H1 (cell line): ENCODE results near the gene FECH. TPM values are rescaled to one million over a fixed set of nuclear protein-coding genes. Genes with fewer than 3 reads are reported as not detected.

Experiments
- TCF12 ChIP-seq: IDR thresholded peaks from 2 replicates; pipeline ENCODE4 v1.6.1; 2011; ENCODE audit warnings: low read depth, mild to moderate bottlenecking, low read length
- TEAD4 ChIP-seq: IDR thresholded peaks from 2 replicates; pipeline ENCODE4 v1.6.1; 2012; ENCODE audit warnings: low read depth, low read length, inconsistent platforms, mixed read lengths
- polyA plus RNA-seq, 7 experiments: library from polyadenylated mRNA; depleted of rRNA in 3 of 7; stranded (reverse) in 5 of 7; unstranded in 2 of 7; fragments of >200 nt in 5 of 7; fragments of 200-250 nt in 2 of 7; gene quantifications; 1 replicate in 5 of 7; 2 replicates in 1 of 7; 4 replicates in 1 of 7; pipeline versions ENCODE4 v1.2.1 to v1.2.3, GENCODE V29; 2011 to 2013; ENCODE audit warnings: missing spikeins in 2 of 7, mixed read lengths in 2 of 7
- total RNA-seq: library from RNA; stranded (reverse); fragmentation: NEBNext Ultra II Directional; extraction: Animal tissue kit (Norgen Biotek cat#: 25700); gene quantifications from 2 replicates; pipeline ENCODE4 v1.2.1, GENCODE V29; 2021

FECH gene
- total and polyA plus RNA-seq, 2 of the 8 experiments (the other 6 are each of a cell fraction or from before 2014, with no cell fraction given) = 13.1 to 26.6 TPM

DNA sequence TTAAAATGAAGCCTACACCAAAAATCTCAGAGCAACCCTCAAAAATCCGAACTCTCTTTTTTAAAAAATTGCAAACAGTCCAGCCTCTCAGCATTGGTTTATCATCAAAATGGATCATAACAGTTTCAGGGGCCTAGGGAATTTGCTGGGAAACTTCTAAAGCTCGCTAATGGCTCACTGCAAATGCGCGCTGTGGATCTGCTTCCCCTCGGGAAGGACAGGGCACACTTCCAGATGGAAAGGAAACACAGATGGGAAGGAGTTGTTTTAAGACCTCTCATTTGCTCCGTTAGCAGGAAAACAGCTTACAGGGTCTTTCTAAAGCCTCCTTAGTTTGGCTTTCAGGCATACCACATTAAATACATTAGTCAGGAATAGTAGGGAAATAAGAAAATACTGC is 27.2 kb downstream of the FECH start (continued):
- no peak for TF ChIP-seq TCF12
- no peak for TF ChIP-seq TEAD4
